ENCODE results near the gene PIK3CB. TPM values are rescaled to one million over a fixed set of nuclear protein-coding genes. Genes with fewer than 3 reads are reported as not detected.

Gene PIK3CB
- polyA plus RNA-seq, 1 of the 3 experiments (the other 2 are of a cell fraction) = 6.8 TPM

GRCh38 chr3:138854204-138854603, 19.5 kb upstream of the PIK3CB start:
- Histone ChIP-seq H3K9me3 (no peaks in the 10 kb centered on the region), H3K4me1 (ENCODE audit: control insufficient read depth in 1 of 2, insufficient read depth in 2 of 2, low read depth in 1 of 2, low read length in 1 of 2) (no peaks in the 10 kb centered on the region), H3K9me2 (no peaks in the 10 kb centered on the region), H3K27ac (ENCODE audit: low read depth in 2 of 2, low read length in 1 of 2) (no peak overlapping the region), H4K20me1 (ENCODE audit: insufficient read depth) (no peaks in the 10 kb centered on the region), H3F3A (replicated peaks; ENCODE audit: insufficient read depth) (no peaks in the 10 kb centered on the region), H3K4me2 (no peak overlapping the region), H3K79me2 (ENCODE audit: insufficient read depth) (no peaks in the 10 kb centered on the region), H2AFZ (ENCODE audit: low read depth) (no peak overlapping the region), H3K36me3 (replicated peaks in 1 of 2; ENCODE audit: control insufficient read depth in 1 of 2, insufficient read depth in 2 of 2, low read length in 1 of 2) (no peaks in the 10 kb centered on the region), H3K4me3 (ENCODE audit: low read depth in 2 of 2, low read length in 1 of 2) (no peak overlapping the region), H3K9ac (no peak overlapping the region), H3K27me3 (ENCODE audit: insufficient read depth) (no peaks in the 10 kb centered on the region)
- CTCF ChIA-PET = interaction anchor here (0.9 to 1.3 kb wide), 3 partner anchors 9 to 69 kb away, joined by 3 to 7 read pairs (median 3); no protein-coding TSS in a partner anchor
- 58% methylated on average over 3 of the region's 3 CpGs for WGBS (ENCODE audit: low lambda C conversion rate)
- TF ChIP-seq TCF12 (IDR thresholded peaks at IDR 0.05) (no peak), TAF1 (IDR thresholded peaks at IDR 0.05; ENCODE audit: borderline replicate concordance, low read depth, low read length) (no peak), EP300 (IDR thresholded peaks at IDR 0.05; ENCODE audit: borderline replicate concordance in 1 of 2, low read depth in 1 of 2, low read length in 1 of 2) (no peak), TEAD4 (IDR thresholded peaks at IDR 0.05; ENCODE audit: borderline replicate concordance, insufficient read depth) (no peak), FOSL2 (IDR thresholded peaks at IDR 0.05; ENCODE audit: borderline replicate concordance, low read depth) (no peak), MAX (IDR thresholded peaks at IDR 0.05; ENCODE audit: low read depth) (no peak), ELF1 (IDR thresholded peaks at IDR 0.05) (no peak), RFX5 (IDR thresholded peaks at IDR 0.05; ENCODE audit: low read length) (no peak), USF2 (IDR thresholded peaks at IDR 0.05; ENCODE audit: borderline replicate concordance, low read depth, low read length) (no peak), FOXJ3 (CRISPR knock-in tag; IDR thresholded peaks at IDR 0.05) (no peak), RXRA (IDR thresholded peaks at IDR 0.05; ENCODE audit: borderline replicate concordance, low read depth) (no peak)
- POLR2A ChIA-PET = no interaction called here
- no peak for DNase-seq

DNA sequence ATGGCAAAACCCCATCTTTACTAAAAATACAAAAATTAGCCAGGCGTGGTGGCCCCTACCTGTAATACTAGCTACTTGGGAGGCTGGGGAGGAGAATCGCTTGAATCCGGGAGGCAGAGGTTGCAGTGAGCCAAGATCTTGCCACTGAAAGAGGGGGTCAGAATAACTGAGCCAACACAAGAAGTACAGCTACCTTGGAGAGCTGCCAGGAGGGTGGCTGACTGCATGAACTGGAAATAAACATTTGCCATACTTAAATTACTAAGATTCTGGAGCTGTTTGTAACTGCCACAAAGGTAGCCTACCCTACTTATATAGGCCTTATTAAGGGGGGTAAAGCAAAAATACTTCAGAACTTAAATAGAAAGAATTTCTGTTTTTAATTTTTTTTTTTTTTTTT, 15.4 kb upstream of the PIK3CB start:
- H3K4me3 ChIP-seq (ENCODE audit: low read depth in 2 of 2, low read length in 1 of 2) = no peak overlapping the region
- H3K4me1 ChIP-seq (ENCODE audit: control insufficient read depth in 1 of 2, insufficient read depth in 2 of 2, low read depth in 1 of 2, low read length in 1 of 2) = no peaks in the 10 kb centered on the region
- H3K79me2 ChIP-seq (ENCODE audit: insufficient read depth) = no peaks in the 10 kb centered on the region
- no peak overlapping the region for H2AFZ ChIP-seq (ENCODE audit: low read depth)
- DNase-seq = no peak
- CTCF ChIA-PET = interaction anchor here (1.0 to 1.7 kb wide), 2 partner anchors 65 to 73 kb away, joined by 4 read pairs; no protein-coding TSS in a partner anchor
- H4K20me1 ChIP-seq (ENCODE audit: insufficient read depth) = no peaks in the 10 kb centered on the region
- H3K27me3 ChIP-seq (ENCODE audit: insufficient read depth) = no peaks in the 10 kb centered on the region
- no peak overlapping the region for H3K9ac ChIP-seq
- H3K27ac ChIP-seq (ENCODE audit: low read depth in 2 of 2, low read length in 1 of 2) = no peak overlapping the region
- TF ChIP-seq JUND (IDR thresholded peaks at IDR 0.05) (no peak), REST (IDR thresholded peaks at IDR 0.05; ENCODE audit: low read depth, low read length) (peak; percentile 84)
- TF ChIP-seq, protein P1, sequence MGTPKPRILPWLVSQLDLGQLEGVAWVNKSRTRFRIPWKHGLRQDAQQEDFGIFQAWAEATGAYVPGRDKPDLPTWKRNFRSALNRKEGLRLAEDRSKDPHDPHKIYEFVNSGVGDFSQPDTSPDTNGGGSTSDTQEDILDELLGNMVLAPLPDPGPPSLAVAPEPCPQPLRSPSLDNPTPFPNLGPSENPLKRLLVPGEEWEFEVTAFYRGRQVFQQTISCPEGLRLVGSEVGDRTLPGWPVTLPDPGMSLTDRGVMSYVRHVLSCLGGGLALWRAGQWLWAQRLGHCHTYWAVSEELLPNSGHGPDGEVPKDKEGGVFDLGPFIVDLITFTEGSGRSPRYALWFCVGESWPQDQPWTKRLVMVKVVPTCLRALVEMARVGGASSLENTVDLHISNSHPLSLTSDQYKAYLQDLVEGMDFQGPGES (IDR thresholded peaks at IDR 0.05; ENCODE audit: low read depth, low read length) = no peak
- no peaks in the 10 kb centered on the region for H3K9me3 ChIP-seq
- POLR2A ChIA-PET = no interaction called here
- no peaks in the 10 kb centered on the region for H3K36me3 ChIP-seq (replicated peaks in 1 of 2; ENCODE audit: control insufficient read depth in 1 of 2, insufficient read depth in 2 of 2, low read length in 1 of 2)
- no peak overlapping the region for H3K4me2 ChIP-seq
- H3F3A ChIP-seq (replicated peaks; ENCODE audit: insufficient read depth) = no peaks in the 10 kb centered on the region
- no peaks in the 10 kb centered on the region for H3K9me2 ChIP-seq
- 81% methylated on average over 3 of the region's 3 CpGs for WGBS (ENCODE audit: low lambda C conversion rate)
